CD14-positive monocyte (primary cell): Measurements from ENCODE around the gene TRABD. TPM values are rescaled to one million over a fixed set of nuclear protein-coding genes. Genes with fewer than 3 reads are reported as not detected.

Source experiments
- DNase-seq, 3 donors: peaks; one replicate each; pipeline ENCODE4 v3.0.0-alpha.2; 2011 to 2022
- H2AFZ ChIP-seq: 2 replicates; pipeline ENCODE4 v1.6.0; 2012; ENCODE audit warnings: mild to moderate bottlenecking, low read depth, low read length, inconsistent platforms; ENCODE audit not compliant: insufficient read depth, poor library complexity, severe bottlenecking
- H3K27ac ChIP-seq, 2 donors: 1 replicate in 1 of 2; 2 replicates in 1 of 2; pipeline ENCODE4 v1.5.1; 2012 to 2013; ENCODE audit warnings: low read length in 2 of 2, control low read depth in 1 of 2, inconsistent platforms in 1 of 2, low read depth in 1 of 2, mild to moderate bottlenecking in 1 of 2
- H3K27me3 ChIP-seq, 2 donors: one replicate each; pipeline versions ENCODE4 v1.6.0 to v1.6.1; 2011 to 2013; ENCODE audit warnings: low read length in 2 of 2; ENCODE audit not compliant: control insufficient read depth in 2 of 2, insufficient read depth in 2 of 2
- H3K36me3 ChIP-seq, 2 donors: replicated peaks in 1 of 2; 1 replicate in 1 of 2; 2 replicates in 1 of 2; pipeline versions ENCODE4 v1.5.1 to v1.6.1; 2012 to 2013; ENCODE audit warnings: low read length in 2 of 2, control low read depth in 1 of 2, inconsistent platforms in 1 of 2, mild to moderate bottlenecking in 1 of 2; ENCODE audit not compliant: insufficient read depth in 2 of 2, control insufficient read depth in 1 of 2
- H3K4me1 ChIP-seq, 2 donors: 1 replicate in 1 of 2; 2 replicates in 1 of 2; pipeline versions ENCODE4 v1.5.1 to v1.6.1; 2012 to 2013; ENCODE audit warnings: low read length in 2 of 2, control low read depth in 1 of 2, inconsistent platforms in 1 of 2, mild to moderate bottlenecking in 1 of 2, moderate library complexity in 1 of 2; ENCODE audit not compliant: insufficient read depth in 2 of 2, control insufficient read depth in 1 of 2
- H3K4me2 ChIP-seq: replicated peaks from 2 replicates; pipeline ENCODE3; 2012; ENCODE audit warnings: low read length, moderate library complexity, mild to moderate bottlenecking; ENCODE audit not compliant: poor library complexity, severe bottlenecking; ENCODE audit errors: extremely low read depth
- H3K4me3 ChIP-seq, 3 experiments: fragments of 200-600 bp in 1 of 3; sonication (generic) in 1 of 3; replicated peaks in 1 of 3; 1 replicate in 2 of 3; 2 replicates in 1 of 3; pipeline ENCODE4 v1.5.1; 2011 to 2013; ENCODE audit warnings: low read length in 3 of 3, mild to moderate bottlenecking in 3 of 3, control low read depth in 2 of 3, low read depth in 2 of 3, inconsistent platforms in 1 of 3, moderate library complexity in 1 of 3
- H3K79me2 ChIP-seq: 2 replicates; pipeline ENCODE4 v1.6.0; 2012; ENCODE audit warnings: mild to moderate bottlenecking, control low read depth, inconsistent platforms, low read length, moderate library complexity; ENCODE audit not compliant: insufficient read depth
- H3K9ac ChIP-seq: 2 replicates; pipeline ENCODE4 v1.6.0; 2017; ENCODE audit warnings: low read length, mild to moderate bottlenecking; ENCODE audit not compliant: insufficient read depth, poor library complexity, severe bottlenecking
- H3K9me3 ChIP-seq, 2 donors: replicated peaks in 1 of 2; 1 replicate in 1 of 2; 2 replicates in 1 of 2; pipeline versions ENCODE4 v1.5.1 to v1.6.1; 2012 to 2013; ENCODE audit warnings: low read length in 2 of 2, control low read depth in 1 of 2; ENCODE audit not compliant: control insufficient read depth in 1 of 2, insufficient read depth in 1 of 2
- H4K20me1 ChIP-seq: 2 replicates; pipeline ENCODE4 v1.6.0; 2012; ENCODE audit warnings: mild to moderate bottlenecking, low read length, control low read depth, moderate library complexity; ENCODE audit not compliant: insufficient read depth
- H3K27ac Mint-ChIP-seq, 7 donors: one replicate each; pipeline ENCODE4 v1.8.0; 2020; ENCODE audit warnings: mild to moderate bottlenecking in 7 of 7, mixed read lengths in 7 of 7, moderate library complexity in 6 of 7, inconsistent platforms in 2 of 7
- H3K27me3 Mint-ChIP-seq, 3 donors: one replicate each; pipeline ENCODE4 v1.8.0; 2021 to 2022; ENCODE audit warnings: low read depth in 3 of 3, mild to moderate bottlenecking in 3 of 3, mixed read lengths in 3 of 3, moderate library complexity in 3 of 3, inconsistent platforms in 1 of 3
- H3K36me3 Mint-ChIP-seq, 2 donors: one replicate each; pipeline ENCODE4 v1.8.0; 2020; ENCODE audit warnings: mixed read lengths in 2 of 2, inconsistent platforms in 1 of 2, mild to moderate bottlenecking in 1 of 2
- H3K4me1 Mint-ChIP-seq: one replicate; pipeline ENCODE4 v1.8.0; 2020; ENCODE audit warnings: mild to moderate bottlenecking, mixed read lengths
- H3K4me3 Mint-ChIP-seq, 2 donors: one replicate each; pipeline ENCODE4 v1.8.0; 2020; ENCODE audit warnings: mild to moderate bottlenecking in 2 of 2, mixed read lengths in 2 of 2, moderate library complexity in 1 of 2
- H3K9me3 Mint-ChIP-seq, 7 donors: one replicate each; pipeline ENCODE4 v1.8.0; 2020 to 2022; ENCODE audit warnings: mixed read lengths in 7 of 7, mild to moderate bottlenecking in 6 of 7, moderate library complexity in 6 of 7, inconsistent platforms in 2 of 7
- WGBS: methylation state at CpG from one replicate; pipeline ENCODE4 v1.1.5; 2013; ENCODE audit warnings: missing lambda C conversion rate; ENCODE audit not compliant: insufficient coverage; 5-methylcytosine and 5-hydroxymethylcytosine counted together
- intact Hi-C, 2 donors: fragments of 100-400 bp; cut with micrococcal nuclease; formaldehyde crosslinking; loops; one replicate each; pipeline versions ENCODE4 v1.15.0 to v1.15.1; 2023
- polyA plus RNA-seq, 3 donors: library from polyadenylated mRNA; depleted of rRNA in 1 of 3; unstranded in 2 of 3; stranded (reverse) in 1 of 3; fragments of 300-500 nt in 2 of 3; fragments of >200 nt in 1 of 3; fragmentation: Illumina TruSeq in 2 of 3; gene quantifications; 1 replicate in 2 of 3; 2 replicates in 1 of 3; pipeline ENCODE4 v1.2.3, GENCODE V29; 2012 to 2021
- TF ChIP-seq, protein P1 (sequence below): fragments of 200-600 bp; IDR thresholded peaks from one replicate; pipeline ENCODE4 v1.8.0; 2022; ENCODE audit warnings: antibody characterized with exemption, mild to moderate bottlenecking

TRABD gene
- polyA plus RNA-seq, 3 donors = 34.5 to 240 (median 39.3) TPM

DNA sequence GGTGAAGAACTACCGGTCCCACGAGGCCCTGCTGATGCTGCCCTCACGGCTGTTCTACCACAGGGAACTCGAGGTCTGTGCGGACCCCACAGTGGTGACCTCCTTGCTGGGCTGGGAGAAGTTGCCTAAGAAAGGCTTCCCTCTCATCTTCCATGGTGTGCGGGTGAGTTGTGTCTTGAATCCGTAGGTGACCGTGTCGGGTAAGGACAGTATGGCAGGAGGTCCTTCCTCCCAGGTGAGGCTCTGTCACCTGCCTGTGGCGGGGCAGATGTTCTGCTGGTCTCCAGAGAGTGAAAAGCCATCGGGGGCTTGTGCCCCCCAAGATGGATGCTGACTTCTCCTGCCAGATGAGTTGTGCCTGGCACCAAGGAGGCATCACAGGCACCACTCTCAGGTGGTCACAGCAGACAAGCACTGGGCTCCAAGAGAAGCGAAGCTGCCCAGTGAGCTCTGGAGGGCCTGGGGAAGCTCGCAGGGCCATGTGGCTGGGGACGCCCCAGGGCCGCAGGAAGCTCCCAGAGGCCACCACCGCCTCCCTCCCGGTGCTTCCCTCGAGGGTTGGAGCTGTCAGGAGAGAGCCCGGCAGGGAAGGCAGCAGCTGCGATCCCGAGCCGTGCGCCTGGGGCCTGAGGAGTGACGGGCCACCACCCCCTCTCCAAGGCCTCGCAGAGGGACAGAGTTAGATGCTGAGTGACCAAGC is 32.5 kb upstream of the TRABD start:
- intact Hi-C loops = no loop called here
- TF ChIP-seq, protein P1, sequence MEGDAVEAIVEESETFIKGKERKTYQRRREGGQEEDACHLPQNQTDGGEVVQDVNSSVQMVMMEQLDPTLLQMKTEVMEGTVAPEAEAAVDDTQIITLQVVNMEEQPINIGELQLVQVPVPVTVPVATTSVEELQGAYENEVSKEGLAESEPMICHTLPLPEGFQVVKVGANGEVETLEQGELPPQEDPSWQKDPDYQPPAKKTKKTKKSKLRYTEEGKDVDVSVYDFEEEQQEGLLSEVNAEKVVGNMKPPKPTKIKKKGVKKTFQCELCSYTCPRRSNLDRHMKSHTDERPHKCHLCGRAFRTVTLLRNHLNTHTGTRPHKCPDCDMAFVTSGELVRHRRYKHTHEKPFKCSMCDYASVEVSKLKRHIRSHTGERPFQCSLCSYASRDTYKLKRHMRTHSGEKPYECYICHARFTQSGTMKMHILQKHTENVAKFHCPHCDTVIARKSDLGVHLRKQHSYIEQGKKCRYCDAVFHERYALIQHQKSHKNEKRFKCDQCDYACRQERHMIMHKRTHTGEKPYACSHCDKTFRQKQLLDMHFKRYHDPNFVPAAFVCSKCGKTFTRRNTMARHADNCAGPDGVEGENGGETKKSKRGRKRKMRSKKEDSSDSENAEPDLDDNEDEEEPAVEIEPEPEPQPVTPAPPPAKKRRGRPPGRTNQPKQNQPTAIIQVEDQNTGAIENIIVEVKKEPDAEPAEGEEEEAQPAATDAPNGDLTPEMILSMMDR = no peak
- DNase-seq = no peak
- Mint-ChIP-seq H3K36me3 (no peaks in the 10 kb centered on the region), H3K4me1 (peaks cover 13% of the 10 kb centered on the region), H3K4me3 (no peak overlapping the region), H3K27ac (no peak overlapping the region), H3K9me3 (no peaks in the 10 kb centered on the region), H3K27me3 (peaks cover 0 to 5% (median 4%) of the 10 kb centered on the region in 3 donors)
- H3K4me2 ChIP-seq = no peak overlapping the region
- H3K79me2 ChIP-seq = no peaks in the 10 kb centered on the region
- no peaks in the 10 kb centered on the region for H3K27me3 ChIP-seq
- H3K9me3 ChIP-seq = no peaks in the 10 kb centered on the region
- H4K20me1 ChIP-seq = no peaks in the 10 kb centered on the region
- peaks cover 8 to 10% of the 10 kb centered on the region in 2 donors for H3K4me1 ChIP-seq
- H2AFZ ChIP-seq = no peak overlapping the region
- H3K4me3 ChIP-seq = no peak overlapping the region
- no peaks in the 10 kb centered on the region for H3K36me3 ChIP-seq
- WGBS = 90% methylated on average over 17 of the region's 25 CpGs
- no peak overlapping the region for H3K9ac ChIP-seq
- no peak overlapping the region for H3K27ac ChIP-seq

DNA sequence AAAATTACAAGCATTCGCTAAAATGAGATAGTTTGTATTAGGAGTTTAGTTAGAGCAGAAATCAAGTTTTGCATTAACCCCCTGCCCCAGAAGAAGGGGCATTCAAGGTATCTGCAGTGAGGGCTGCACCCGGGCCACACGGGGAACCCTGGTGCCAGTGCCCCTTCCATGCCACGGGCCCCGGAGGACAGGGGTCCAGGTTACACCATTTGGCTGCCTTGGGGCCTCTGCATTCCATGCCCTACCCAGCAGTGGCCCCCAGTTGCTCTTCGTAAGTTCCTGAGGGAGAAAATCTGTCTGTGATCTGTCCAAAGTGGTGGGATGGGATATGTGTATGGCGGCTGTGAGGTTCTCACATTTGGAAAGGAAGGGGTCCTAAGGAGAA is 32.0 kb upstream of the TRABD start:
- Mint-ChIP-seq H3K27ac (no peak overlapping the region), H3K4me3 (no peak overlapping the region), H3K4me1 (peaks cover 8% of the 10 kb centered on the region), H3K36me3 (no peaks in the 10 kb centered on the region), H3K9me3 (no peaks in the 10 kb centered on the region), H3K27me3 (peaks cover 4 to 5% (median 4%) of the 10 kb centered on the region in 3 donors)
- no peak overlapping the region for H3K9ac ChIP-seq
- no peaks in the 10 kb centered on the region for H3K27me3 ChIP-seq
- TF ChIP-seq, protein P1 = no peak
- intact Hi-C loops = no loop called here
- no peak overlapping the region for H3K4me2 ChIP-seq
- no peaks in the 10 kb centered on the region for H3K36me3 ChIP-seq
- H3K79me2 ChIP-seq = no peaks in the 10 kb centered on the region
- no peak overlapping the region for H3K27ac ChIP-seq
- peaks cover 4% of the 10 kb centered on the region in 2 donors for H3K4me1 ChIP-seq
- no peaks in the 10 kb centered on the region for H3K9me3 ChIP-seq
- H4K20me1 ChIP-seq = no peaks in the 10 kb centered on the region
- no peak overlapping the region for H2AFZ ChIP-seq
- H3K4me3 ChIP-seq = no peak overlapping the region
- no peak for DNase-seq
- WGBS = 93% methylated on average over 7 of the region's 7 CpGs
